ENCODE measurements around the gene IFNK.

IFNK gene

GRCh38 chr9:27536168-27536567, 12.1 kb downstream of the IFNK start:
- Histone ChIP-seq H3K9ac (ENCODE audit: low read depth in 1 of 2, low read length in 2 of 2) (no peak overlapping the region), H3K36me3 (ENCODE audit: control insufficient read depth in 2 of 2, insufficient read depth in 2 of 2, low read length in 2 of 2) (no peaks in the 10 kb centered on the region), H3K4me3 (ENCODE audit: low read length in 2 of 2) (no peak overlapping the region), H3K4me1 (ENCODE audit: control insufficient read depth in 2 of 2, insufficient read depth in 2 of 2, low read length in 2 of 2) (peaks cover 0 to 7% of the 10 kb centered on the region in 2 donors), H3K9me3 (ENCODE audit: control insufficient read depth in 2 of 2, low read length in 2 of 2) (no peaks in the 10 kb centered on the region), H3K27ac (ENCODE audit: low read depth in 2 of 2, low read length in 2 of 2) (no peak overlapping the region), H3K27me3 (ENCODE audit: control insufficient read depth in 2 of 2, insufficient read depth in 2 of 2, low read length in 2 of 2) (no peaks in the 10 kb centered on the region)

- Histone ChIP-seq H3K27ac (ENCODE audit: low read depth in 2 of 2, low read length in 2 of 2) (no peak overlapping the region), H3K9me3 (ENCODE audit: control insufficient read depth in 2 of 2, low read length in 2 of 2) (no peaks in the 10 kb centered on the region), H3K4me3 (ENCODE audit: low read length in 2 of 2) (no peak overlapping the region), H3K36me3 (ENCODE audit: control insufficient read depth in 2 of 2, insufficient read depth in 2 of 2, low read length in 2 of 2) (no peaks in the 10 kb centered on the region), H3K27me3 (ENCODE audit: control insufficient read depth in 2 of 2, insufficient read depth in 2 of 2, low read length in 2 of 2) (no peaks in the 10 kb centered on the region), H3K4me1 (ENCODE audit: control insufficient read depth in 2 of 2, insufficient read depth in 2 of 2, low read length in 2 of 2) (peaks cover 0 to 7% of the 10 kb centered on the region in 2 donors), H3K9ac (ENCODE audit: low read depth in 1 of 2, low read length in 2 of 2) (no peak overlapping the region)
Observed at GRCh38 chr9:27537027-27537435, 12.9 kb downstream of the IFNK start.

DNA sequence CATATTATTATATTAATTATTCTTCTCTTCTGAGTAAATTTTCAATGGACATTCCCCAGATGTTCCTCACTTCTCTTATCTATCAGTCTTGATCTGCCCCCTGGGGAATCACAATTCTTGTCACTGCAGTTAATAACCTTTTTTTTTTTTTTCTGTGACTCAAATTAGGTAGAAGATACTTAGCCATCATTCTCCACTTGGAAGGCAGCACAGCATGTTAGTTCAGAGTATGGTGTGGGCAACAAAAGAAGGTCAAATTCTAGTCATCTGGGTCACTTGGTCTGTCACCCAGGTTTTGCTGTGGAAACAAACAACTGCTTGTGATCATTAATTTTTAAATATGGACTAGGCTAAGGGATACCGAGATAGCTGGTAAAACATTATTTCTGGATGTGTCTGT, 13.7 kb downstream of the IFNK start:
- Histone ChIP-seq H3K36me3 (ENCODE audit: control insufficient read depth in 2 of 2, insufficient read depth in 2 of 2, low read length in 2 of 2) (no peaks in the 10 kb centered on the region), H3K27ac (ENCODE audit: low read depth in 2 of 2, low read length in 2 of 2) (no peak overlapping the region), H3K27me3 (ENCODE audit: control insufficient read depth in 2 of 2, insufficient read depth in 2 of 2, low read length in 2 of 2) (no peaks in the 10 kb centered on the region), H3K9me3 (ENCODE audit: control insufficient read depth in 2 of 2, low read length in 2 of 2) (no peaks in the 10 kb centered on the region), H3K4me1 (ENCODE audit: control insufficient read depth in 2 of 2, insufficient read depth in 2 of 2, low read length in 2 of 2) (peaks cover 0 to 7% of the 10 kb centered on the region in 2 donors), H3K9ac (ENCODE audit: low read depth in 1 of 2, low read length in 2 of 2) (no peak overlapping the region), H3K4me3 (ENCODE audit: low read length in 2 of 2) (no peak overlapping the region)

DNA sequence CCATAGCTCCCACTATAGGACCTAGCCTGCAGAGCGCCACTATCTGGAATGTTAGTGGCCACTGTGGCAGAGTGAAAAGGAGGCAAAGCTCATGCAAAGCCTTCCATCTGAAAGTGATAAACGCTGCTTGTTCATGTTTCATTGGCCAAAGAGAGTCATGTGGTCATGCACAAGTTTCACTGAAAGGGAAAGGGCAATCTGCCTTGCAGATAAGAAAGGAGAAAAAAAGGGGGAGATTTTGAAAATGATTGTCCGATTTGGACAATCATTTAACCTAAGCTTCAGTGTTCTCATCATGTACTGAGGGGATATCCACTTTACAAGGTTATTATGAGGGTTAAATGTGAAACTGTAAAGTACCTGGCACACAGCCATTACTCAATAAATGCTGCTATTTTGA, 14.6 kb downstream of the IFNK start:
- Histone ChIP-seq H3K4me1 (ENCODE audit: control insufficient read depth in 2 of 2, insufficient read depth in 2 of 2, low read length in 2 of 2) (peaks cover 0 to 7% of the 10 kb centered on the region in 2 donors), H3K27ac (ENCODE audit: low read depth in 2 of 2, low read length in 2 of 2) (no peak overlapping the region), H3K27me3 (ENCODE audit: control insufficient read depth in 2 of 2, insufficient read depth in 2 of 2, low read length in 2 of 2) (no peaks in the 10 kb centered on the region), H3K36me3 (ENCODE audit: control insufficient read depth in 2 of 2, insufficient read depth in 2 of 2, low read length in 2 of 2) (no peaks in the 10 kb centered on the region), H3K9me3 (ENCODE audit: control insufficient read depth in 2 of 2, low read length in 2 of 2) (no peaks in the 10 kb centered on the region), H3K9ac (ENCODE audit: low read depth in 1 of 2, low read length in 2 of 2) (no peak overlapping the region), H3K4me3 (ENCODE audit: low read length in 2 of 2) (no peak overlapping the region)

DNA sequence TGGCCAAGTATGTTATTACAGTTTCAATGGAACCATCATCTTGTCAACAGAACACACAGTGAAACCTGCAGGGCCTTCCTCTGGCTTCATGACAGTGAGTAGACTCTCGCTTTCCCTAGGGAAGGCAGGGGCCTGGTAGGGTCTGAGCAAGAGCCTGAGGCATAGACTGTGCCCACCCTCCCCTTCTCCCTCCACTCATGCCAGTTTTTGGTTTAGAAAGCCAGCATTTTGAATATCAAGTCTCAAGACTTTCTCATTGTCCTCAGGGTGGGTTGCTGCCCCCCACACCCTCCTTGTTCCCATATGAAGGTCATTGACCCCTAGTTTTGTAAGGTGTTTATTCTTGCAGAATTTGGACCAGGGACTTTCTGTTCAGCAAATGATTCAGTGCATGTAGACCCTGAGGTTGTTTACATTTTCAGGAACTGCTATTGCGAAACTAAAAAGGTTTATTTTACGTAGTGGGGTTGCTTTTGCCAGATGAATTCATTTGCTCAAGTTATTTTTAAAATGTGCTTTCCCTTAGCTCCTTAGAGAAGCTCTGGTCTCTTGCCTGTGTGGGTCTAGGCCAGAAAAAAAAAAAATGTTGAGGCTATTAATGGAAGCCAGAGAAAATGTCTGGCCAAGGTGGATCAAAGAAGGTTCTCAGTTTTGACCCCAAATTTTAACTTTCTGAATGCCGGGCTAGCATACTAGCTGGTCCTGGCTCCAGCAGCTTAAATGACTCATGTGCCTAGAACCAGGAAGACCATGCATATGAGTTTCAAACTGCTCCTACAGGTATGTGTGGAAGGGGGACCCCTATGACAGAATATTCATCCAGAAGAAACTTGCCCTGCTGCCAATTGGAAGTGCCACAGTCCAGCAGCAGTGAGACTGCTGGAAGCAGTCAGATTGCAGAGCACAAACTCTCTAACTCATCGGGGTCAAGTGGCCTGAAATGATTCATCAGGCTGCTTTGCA, 15.7 kb downstream of the IFNK start:
- H3K27me3 ChIP-seq (ENCODE audit: control insufficient read depth in 2 of 2, insufficient read depth in 2 of 2, low read length in 2 of 2) = no peaks in the 10 kb centered on the region
- H3K9ac ChIP-seq (ENCODE audit: low read depth in 1 of 2, low read length in 2 of 2) = no peak overlapping the region
- peak overlapping the region; percentile 49 to 56 for H3K27ac ChIP-seq (ENCODE audit: low read depth in 2 of 2, low read length in 2 of 2)
- H3K4me3 ChIP-seq (ENCODE audit: low read length in 2 of 2) = no peak overlapping the region
- H3K4me1 ChIP-seq (ENCODE audit: control insufficient read depth in 2 of 2, insufficient read depth in 2 of 2, low read length in 2 of 2) = peaks cover 0 to 7% of the 10 kb centered on the region in 2 donors
- no peaks in the 10 kb centered on the region for H3K9me3 ChIP-seq (ENCODE audit: control insufficient read depth in 2 of 2, low read length in 2 of 2)
- H3K36me3 ChIP-seq (ENCODE audit: control insufficient read depth in 2 of 2, insufficient read depth in 2 of 2, low read length in 2 of 2) = no peaks in the 10 kb centered on the region

GRCh38 chr9:27540502-27540901, 16.4 kb downstream of the IFNK start:
- H3K4me3 ChIP-seq (ENCODE audit: low read length in 2 of 2) = no peak overlapping the region
- H3K9me3 ChIP-seq (ENCODE audit: control insufficient read depth in 2 of 2, low read length in 2 of 2) = no peaks in the 10 kb centered on the region
- no peak overlapping the region for H3K9ac ChIP-seq (ENCODE audit: low read depth in 1 of 2, low read length in 2 of 2)
- peak overlapping the region in 1 of 2 donors; percentile 16 for H3K27ac ChIP-seq (ENCODE audit: low read depth in 2 of 2, low read length in 2 of 2)
- H3K36me3 ChIP-seq (ENCODE audit: control insufficient read depth in 2 of 2, insufficient read depth in 2 of 2, low read length in 2 of 2) = no peaks in the 10 kb centered on the region
- no peaks in the 10 kb centered on the region for H3K27me3 ChIP-seq (ENCODE audit: control insufficient read depth in 2 of 2, insufficient read depth in 2 of 2, low read length in 2 of 2)
- peaks cover 0 to 10% of the 10 kb centered on the region in 2 donors for H3K4me1 ChIP-seq (ENCODE audit: control insufficient read depth in 2 of 2, insufficient read depth in 2 of 2, low read length in 2 of 2)

DNA sequence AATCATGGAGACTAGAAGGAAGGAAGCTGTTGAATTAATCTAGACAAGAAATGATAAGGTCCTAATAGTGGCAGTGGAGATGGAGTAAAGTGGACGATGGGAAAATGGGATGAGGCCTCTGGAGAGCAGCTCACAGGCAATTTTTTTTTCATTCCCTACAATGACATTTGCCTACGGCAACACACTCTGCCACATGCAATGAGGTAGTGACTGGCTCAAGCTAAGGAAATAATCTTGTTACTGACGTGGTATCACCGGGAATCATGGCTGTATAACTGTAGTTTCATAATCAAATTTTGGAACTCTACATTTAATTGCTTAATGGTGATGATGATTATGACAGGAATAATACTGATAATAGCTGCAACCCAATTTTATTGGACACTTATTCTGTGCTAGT, 17.6 kb downstream of the IFNK start:
- Histone ChIP-seq H3K4me3 (ENCODE audit: low read length in 2 of 2) (no peak overlapping the region), H3K27ac (ENCODE audit: low read depth in 2 of 2, low read length in 2 of 2) (no peak overlapping the region), H3K27me3 (ENCODE audit: control insufficient read depth in 2 of 2, insufficient read depth in 2 of 2, low read length in 2 of 2) (no peaks in the 10 kb centered on the region), H3K4me1 (ENCODE audit: control insufficient read depth in 2 of 2, insufficient read depth in 2 of 2, low read length in 2 of 2) (peaks cover 0 to 10% of the 10 kb centered on the region in 2 donors), H3K9me3 (ENCODE audit: control insufficient read depth in 2 of 2, low read length in 2 of 2) (no peaks in the 10 kb centered on the region), H3K36me3 (ENCODE audit: control insufficient read depth in 2 of 2, insufficient read depth in 2 of 2, low read length in 2 of 2) (no peaks in the 10 kb centered on the region), H3K9ac (ENCODE audit: low read depth in 1 of 2, low read length in 2 of 2) (no peak overlapping the region)

GRCh38 chr9:27542508-27542907, 18.4 kb downstream of the IFNK start:
- Histone ChIP-seq H3K27ac (ENCODE audit: low read depth in 2 of 2, low read length in 2 of 2) (no peak overlapping the region), H3K9ac (ENCODE audit: low read depth in 1 of 2, low read length in 2 of 2) (no peak overlapping the region), H3K27me3 (ENCODE audit: control insufficient read depth in 2 of 2, insufficient read depth in 2 of 2, low read length in 2 of 2) (no peaks in the 10 kb centered on the region), H3K36me3 (ENCODE audit: control insufficient read depth in 2 of 2, insufficient read depth in 2 of 2, low read length in 2 of 2) (no peaks in the 10 kb centered on the region), H3K9me3 (ENCODE audit: control insufficient read depth in 2 of 2, low read length in 2 of 2) (no peaks in the 10 kb centered on the region), H3K4me1 (ENCODE audit: control insufficient read depth in 2 of 2, insufficient read depth in 2 of 2, low read length in 2 of 2) (peaks cover 0 to 10% of the 10 kb centered on the region in 2 donors), H3K4me3 (ENCODE audit: low read length in 2 of 2) (no peak overlapping the region)

- H3K27me3 ChIP-seq (ENCODE audit: control insufficient read depth in 2 of 2, insufficient read depth in 2 of 2, low read length in 2 of 2) = no peaks in the 10 kb centered on the region
- H3K9me3 ChIP-seq (ENCODE audit: control insufficient read depth in 2 of 2, low read length in 2 of 2) = no peaks in the 10 kb centered on the region
- H3K9ac ChIP-seq (ENCODE audit: low read depth in 1 of 2, low read length in 2 of 2) = no peak overlapping the region
- H3K4me3 ChIP-seq (ENCODE audit: low read length in 2 of 2) = no peak overlapping the region
- peak overlapping the region in 1 of 2 donors; percentile 1 for H3K27ac ChIP-seq (ENCODE audit: low read depth in 2 of 2, low read length in 2 of 2)
- peaks cover 3% of the 10 kb centered on the region in 2 donors for H3K36me3 ChIP-seq (ENCODE audit: control insufficient read depth in 2 of 2, insufficient read depth in 2 of 2, low read length in 2 of 2)
- peaks cover 0 to 4% of the 10 kb centered on the region in 2 donors for H3K4me1 ChIP-seq (ENCODE audit: control insufficient read depth in 2 of 2, insufficient read depth in 2 of 2, low read length in 2 of 2)
Observed at GRCh38 chr9:27545471-27545870, 21.4 kb downstream of the IFNK start.

GRCh38 chr9:27548055-27548741, 24.1 kb downstream of the IFNK start:
- peaks cover 7 to 8% of the 10 kb centered on the region in 2 donors for H3K36me3 ChIP-seq (ENCODE audit: control insufficient read depth in 2 of 2, insufficient read depth in 2 of 2, low read length in 2 of 2)
- no peaks in the 10 kb centered on the region for H3K9me3 ChIP-seq (ENCODE audit: control insufficient read depth in 2 of 2, low read length in 2 of 2)
- H3K4me1 ChIP-seq (ENCODE audit: control insufficient read depth in 2 of 2, insufficient read depth in 2 of 2, low read length in 2 of 2) = peaks cover 0 to 4% of the 10 kb centered on the region in 2 donors
- H3K27me3 ChIP-seq (ENCODE audit: control insufficient read depth in 2 of 2, insufficient read depth in 2 of 2, low read length in 2 of 2) = no peaks in the 10 kb centered on the region
- H3K4me3 ChIP-seq (ENCODE audit: low read length in 2 of 2) = no peak overlapping the region
- no peak overlapping the region for H3K27ac ChIP-seq (ENCODE audit: low read depth in 2 of 2, low read length in 2 of 2)
- H3K9ac ChIP-seq (ENCODE audit: low read depth in 1 of 2, low read length in 2 of 2) = no peak overlapping the region
